HG02623 (cell line): ENCODE data around the gene SEC63.
"Not testable (repeated sequence)": the region's sequence is repeated elsewhere in the genome, so short reads cannot be mapped to it uniquely, and the experiment has no call there.

Source experiments
- ATAC-seq: cut with Tn5 transposase; IDR thresholded peaks from one replicate; pipeline ENCODE4 v1.9.1; 2021; ENCODE audit warnings: moderate library complexity; ENCODE audit not compliant: unreplicated experiment

The SEC63 gene

GRCh38 chr6:107976155-107976783 is 18.3 kb upstream of the SEC63 start:
- no peak for ATAC-seq

DNA sequence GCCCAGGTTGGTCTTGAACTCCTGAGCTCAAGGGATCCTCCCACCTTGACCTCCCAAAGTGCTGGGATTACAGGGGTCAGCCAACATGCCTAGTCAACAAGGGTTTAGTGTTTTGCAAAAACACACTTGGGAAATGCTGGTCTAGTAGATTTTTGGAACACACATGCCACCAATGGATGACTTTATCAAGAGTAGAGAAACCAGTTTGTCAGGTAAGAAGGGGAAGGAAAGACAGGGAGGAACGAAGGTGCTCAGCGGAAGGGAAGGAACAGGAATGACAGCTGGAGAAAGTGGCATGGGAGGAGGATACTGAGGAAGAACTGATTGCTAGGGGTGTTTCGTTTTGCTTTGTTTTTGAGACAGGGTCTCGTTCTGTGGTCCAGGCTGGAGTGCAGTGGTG is 15.6 kb upstream of the SEC63 start:
- no peak for ATAC-seq

GRCh38 chr6:107972413-107973096 is 14.5 kb upstream of the SEC63 start:
- ATAC-seq, result no peak

- no peak for ATAC-seq
These were observed 13.2 kb upstream of the SEC63 start for GRCh38 chr6:107971181-107971580.

DNA sequence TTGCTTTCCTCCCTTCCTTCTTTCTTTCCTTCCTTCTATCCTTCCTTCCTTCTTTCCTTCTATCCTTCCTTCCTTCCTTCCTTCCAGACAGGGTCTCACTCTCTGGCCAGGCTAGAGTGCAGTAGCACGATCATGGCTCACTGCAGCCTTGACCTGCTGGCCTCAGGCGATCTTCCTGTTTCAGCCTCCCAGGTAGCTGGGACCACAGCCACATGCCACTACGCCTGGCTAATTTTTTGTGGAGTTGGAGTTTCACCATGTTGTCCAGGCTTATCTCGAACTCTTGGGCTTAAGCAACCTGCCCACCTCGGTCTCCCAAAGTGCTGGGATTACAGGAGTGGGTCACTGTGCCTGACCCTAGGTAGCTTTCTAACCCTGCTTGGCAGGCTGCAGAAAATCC is 12.2 kb upstream of the SEC63 start:
- ATAC-seq, result no peak

GRCh38 chr6:107968081-107968480 is 10.1 kb upstream of the SEC63 start:
- no peak for ATAC-seq

DNA sequence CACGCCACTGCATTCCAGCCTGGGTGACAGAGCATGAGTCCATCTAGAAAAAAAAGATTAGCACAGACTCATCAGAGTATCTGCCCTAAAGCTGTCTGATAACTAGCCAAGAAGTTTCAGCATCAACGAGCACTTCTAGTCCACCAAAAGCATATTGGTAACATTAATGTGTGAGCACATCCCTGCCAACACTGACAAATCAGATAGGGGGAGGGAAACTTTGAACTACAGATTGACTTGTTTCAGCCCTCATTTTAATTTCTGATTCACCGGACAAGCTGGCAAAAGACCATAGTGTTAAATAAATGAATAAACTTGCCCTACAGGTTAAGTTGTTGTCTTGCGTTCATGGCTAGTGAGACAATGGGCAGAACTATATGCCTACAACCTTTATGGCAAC is 7.7 kb upstream of the SEC63 start:
- no peak for ATAC-seq

GRCh38 chr6:107962723-107963122 is 4.7 kb upstream of the SEC63 start:
- ATAC-seq, result no peak

GRCh38 chr6:107959392-107959791 is 1.4 kb upstream of the SEC63 start:
- ATAC-seq, result no peak

GRCh38 chr6:107958689-107959362 is 818 bp upstream of the SEC63 start:
- not testable (repeated sequence) for ATAC-seq

DNA sequence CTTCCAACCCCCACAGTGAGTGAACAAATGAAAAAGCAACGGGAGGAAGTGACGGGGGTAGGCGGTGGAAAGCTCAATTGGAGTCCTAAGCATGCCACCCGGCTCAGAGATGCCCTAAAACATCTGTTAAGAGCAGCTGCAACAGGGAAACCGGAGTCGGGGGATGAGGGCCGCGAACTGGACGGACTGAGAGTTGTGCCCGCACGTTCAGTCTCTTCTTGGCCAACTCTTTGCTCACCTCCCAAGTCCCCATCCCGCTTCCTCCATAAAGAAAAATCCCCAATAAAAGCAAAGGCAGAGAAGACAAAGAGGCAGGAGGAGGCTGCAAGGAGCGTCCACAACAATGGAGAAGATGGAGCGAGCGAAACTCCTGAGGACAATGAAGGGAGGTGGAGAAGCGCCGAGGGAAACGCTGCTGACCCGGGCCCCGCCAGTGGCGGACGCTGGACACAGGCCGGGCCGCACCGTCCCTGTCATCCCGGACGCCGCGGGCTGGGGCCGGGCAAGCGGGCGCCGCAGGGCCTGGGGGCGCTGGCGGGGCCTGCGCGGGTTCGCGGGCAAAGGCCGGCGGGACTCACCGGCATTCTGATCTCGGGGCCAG is 600 bp downstream of the SEC63 start:
- ATAC-seq, result peak; percentile 0

DNA sequence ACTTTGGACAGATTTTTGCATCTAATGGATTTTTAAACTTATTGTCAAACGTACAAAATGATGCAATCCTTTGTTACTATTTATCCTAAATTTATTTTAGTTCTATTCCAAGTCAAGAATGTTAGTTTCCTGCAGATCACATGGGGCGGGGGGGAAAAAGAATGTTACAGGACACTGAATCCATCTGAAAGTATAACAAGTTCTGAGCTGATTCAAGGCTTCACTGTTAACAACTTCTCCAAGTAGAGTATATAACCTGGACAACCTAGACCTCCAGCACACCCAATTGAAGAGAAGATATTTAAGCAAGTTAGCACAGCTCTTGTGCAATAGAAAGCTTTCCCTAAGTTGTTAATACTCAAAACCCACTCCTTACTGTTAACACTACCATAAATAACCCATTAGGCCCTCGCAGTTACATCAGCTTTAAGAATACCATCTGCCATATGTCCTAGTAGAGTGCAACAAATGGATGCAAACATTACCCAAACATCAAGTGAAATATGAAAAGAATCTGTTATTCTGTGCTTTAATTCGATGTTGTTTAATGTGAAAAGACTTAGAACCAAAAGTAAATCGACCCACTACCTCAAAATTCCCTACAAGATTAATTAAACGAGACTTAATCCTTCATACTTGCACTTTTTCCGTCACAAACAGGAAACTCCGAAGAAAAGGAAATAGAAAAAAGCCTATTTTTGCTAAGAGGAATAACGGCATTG is 1.3 kb downstream of the SEC63 start:
- no peak for ATAC-seq

DNA sequence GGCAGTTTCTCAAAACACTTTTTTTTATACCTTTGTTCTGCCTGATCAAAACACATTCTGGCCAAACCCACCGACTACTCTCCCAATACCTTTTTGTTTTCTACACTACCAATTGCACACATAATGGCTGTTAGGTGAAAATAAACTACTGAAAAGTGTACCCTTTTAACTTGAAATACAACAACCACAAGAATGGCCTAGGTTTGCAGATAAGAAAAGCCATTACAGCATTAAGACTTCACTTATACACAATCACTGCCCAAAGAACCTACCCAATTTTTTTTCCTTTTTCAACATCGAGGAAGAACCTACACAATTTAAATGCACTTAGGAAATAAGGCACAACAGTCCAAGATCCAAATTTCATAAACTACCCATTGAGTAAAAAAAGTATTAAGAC is 1.8 kb downstream of the SEC63 start:
- ATAC-seq, result no peak

- not testable (repeated sequence) for ATAC-seq
These were observed 4.1 kb downstream of the SEC63 start for GRCh38 chr6:107953858-107954414.

DNA sequence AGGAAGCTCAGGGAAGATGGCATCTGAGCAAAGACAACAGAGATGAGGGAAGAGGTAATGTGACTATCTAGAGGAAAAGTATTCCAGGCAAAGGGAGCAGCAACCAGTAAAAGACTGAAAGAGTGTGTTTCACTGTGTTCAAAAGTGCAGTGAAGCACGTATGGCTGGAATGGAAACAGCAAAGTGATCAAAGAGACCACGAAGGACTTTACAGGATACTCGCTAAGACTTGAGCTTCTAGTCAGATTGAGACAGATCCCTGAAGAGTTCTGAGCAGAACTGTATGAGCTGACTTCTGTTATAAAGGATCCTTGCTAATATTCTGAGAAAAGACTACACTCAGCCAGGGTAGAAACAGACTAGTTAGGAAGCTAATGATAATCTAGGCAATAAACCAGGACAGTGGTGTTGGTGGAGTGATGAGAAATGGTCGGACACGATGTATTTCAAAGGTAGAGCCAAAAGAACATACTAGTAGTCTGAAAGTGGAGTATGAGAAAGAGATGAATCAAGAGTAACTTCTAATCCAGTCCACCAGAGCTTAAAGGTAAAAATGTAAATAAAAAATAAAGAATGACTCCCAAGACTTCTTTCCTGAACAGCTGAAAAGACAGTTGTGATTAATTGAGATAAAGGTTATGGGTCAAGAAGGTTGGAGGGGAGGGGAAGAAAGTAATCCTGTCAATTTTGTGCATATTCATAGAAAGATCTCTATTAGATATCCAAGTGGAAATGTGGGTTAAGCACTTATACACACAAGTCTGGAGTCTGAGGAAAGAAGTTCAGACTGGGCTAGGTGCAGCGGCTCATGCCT is 14.2 kb downstream of the SEC63 start:
- ATAC-seq, result no peak

DNA sequence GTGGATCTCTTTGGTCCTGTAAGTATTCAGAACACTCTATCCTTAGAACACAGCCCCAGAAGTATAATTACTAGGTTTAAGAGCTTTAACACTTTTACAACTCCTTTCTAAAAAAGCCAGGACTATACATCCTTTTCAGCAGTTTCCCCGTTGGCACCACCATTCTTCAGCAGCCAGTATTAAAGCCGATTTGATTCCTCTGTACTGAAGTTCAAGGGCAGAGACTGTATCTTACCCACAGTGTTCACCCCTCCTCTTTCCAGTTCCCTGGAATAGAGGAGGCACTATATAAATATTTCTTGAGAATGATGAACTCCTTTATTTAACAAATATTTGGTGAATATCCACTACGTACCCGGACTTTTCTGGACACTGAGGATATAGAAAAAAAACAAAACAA is 15.9 kb downstream of the SEC63 start:
- ATAC-seq, result no peak

- ATAC-seq, result no peak
These were observed 16.4 kb downstream of the SEC63 start for GRCh38 chr6:107941627-107942026.

DNA sequence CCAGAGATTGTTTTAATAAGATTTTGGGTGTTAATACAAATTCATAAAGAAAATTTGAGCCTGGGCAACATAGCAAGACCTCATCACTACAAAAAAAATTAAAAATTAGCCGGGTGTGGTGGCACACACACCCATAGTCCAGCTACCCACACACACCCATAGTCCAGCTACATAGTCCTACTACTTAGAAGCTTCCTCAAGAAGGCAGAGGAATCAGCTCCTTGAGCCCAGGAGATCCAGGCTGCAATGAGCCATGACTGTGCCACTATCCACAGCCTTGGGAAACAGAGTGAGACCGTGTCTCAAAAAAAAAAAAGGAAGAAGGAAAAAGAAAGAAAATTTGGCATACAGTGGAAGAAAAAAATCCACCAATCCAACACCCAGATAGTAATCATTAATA is 16.8 kb downstream of the SEC63 start:
- no peak for ATAC-seq

- ATAC-seq, result not testable (repeated sequence)
These were observed 21.1 kb downstream of the SEC63 start for GRCh38 chr6:107936910-107937292.
